GM18508 (cell line): Measurements from ENCODE around the gene IGSF23.
"Not testable (repeated sequence)": the region's sequence is repeated elsewhere in the genome, so short reads cannot be mapped to it uniquely, and the experiment has no call there.

Experiments used
- ATAC-seq: cut with Tn5 transposase; IDR thresholded peaks from one replicate; pipeline ENCODE4 v1.9.1; 2021; ENCODE audit warnings: moderate number of reproducible peaks; ENCODE audit not compliant: insufficient read depth, unreplicated experiment

The IGSF23 gene

GRCh38 chr19:44683434-44684210, 70.3 kb downstream of the IGSF23 start:
- ATAC-seq, result no peak

- not testable (repeated sequence) for ATAC-seq
Measured at GRCh38 chr19:44684396-44684795, 71.0 kb downstream of the IGSF23 start.

GRCh38 chr19:44684892-44685863, 71.8 kb downstream of the IGSF23 start:
- ATAC-seq, result no peak

GRCh38 chr19:44685877-44686276, 72.5 kb downstream of the IGSF23 start:
- ATAC-seq, result no peak
